Right ventricle myocardium superior (tissue), 1 donor: ENCODE measurements around the gene RTN4R. TPM values are rescaled to one million over a fixed set of nuclear protein-coding genes. Genes with fewer than 3 reads are reported as not detected.
A peak's percentile ranks its signal among the peaks of the same experiment; 100 is the strongest.

Experiments used
- ATAC-seq: fragments of 200-7000 bp; cut with Tn5 transposase; one replicate; pipeline ENCODE4 v1.9.1; 2020; ENCODE audit warnings: mild to moderate bottlenecking; ENCODE audit not compliant: poor library complexity
- DNase-seq: peaks from one replicate; pipeline ENCODE4 v3.0.0-alpha.2; 2020
- intact Hi-C: fragments of 100-400 bp; cut with DNase I; formaldehyde crosslinking; loops from one replicate; pipeline ENCODE4 v1.11.2; 2022
- microRNA-seq: library from miRNA; unstranded; fragments of <30 nt; microRNA quantifications from one replicate; pipeline ENCODE4 v1.2.0, GENCODE V29; 2020
- total RNA-seq: library from RNA; stranded (reverse); fragmentation: NEBNext Ultra II Directional; extraction: Animal tissue kit (Norgen Biotek cat#: 25700); gene quantifications from one replicate; pipeline ENCODE4 v1.2.1, GENCODE V29; 2021
- donor health status: DM: no; HTN: yes; CAD: no; lungs with severe emphysema.

RTN4R gene
- total RNA-seq, 1 donor from 2014 or later, result 0.75 TPM

GRCh38 chr22:20203142-20203551, 65.0 kb downstream of the RTN4R start:
- intact Hi-C loops, result no loop called here
- DNase-seq, result no peak
- peak; percentile 29 for ATAC-seq

GRCh38 chr22:20201837-20202392, 66.2 kb downstream of the RTN4R start:
- DNase-seq, result no peak
- intact Hi-C loops, result no loop called here
- ATAC-seq, result no peak

GRCh38 chr22:20199906-20200305, 68.2 kb downstream of the RTN4R start:
- intact Hi-C loops, result no loop called here
- ATAC-seq, result no peak
- DNase-seq, result no peak

- ATAC-seq (no peak), DNase-seq (no peak)
- intact Hi-C loops, result no loop called here
Measured at GRCh38 chr22:20199413-20199842, 68.7 kb downstream of the RTN4R start.

GRCh38 chr22:20198557-20199319, 69.4 kb downstream of the RTN4R start:
- DNase-seq (no peak), ATAC-seq (no peak)
- intact Hi-C loops, result no loop called here

- intact Hi-C loops, result no loop called here
- ATAC-seq (no peak), DNase-seq (no peak)
Measured at GRCh38 chr22:20197407-20198030, 70.6 kb downstream of the RTN4R start.

GRCh38 chr22:20196094-20196842, 71.8 kb downstream of the RTN4R start:
- intact Hi-C loops, result no loop called here
- DNase-seq (no peak), ATAC-seq (no peak)

GRCh38 chr22:20194681-20195593, 73.2 kb downstream of the RTN4R start:
- ATAC-seq (no peak), DNase-seq (no peak)
- intact Hi-C loops, result no loop called here

GRCh38 chr22:20193761-20194494, 74.2 kb downstream of the RTN4R start:
- intact Hi-C loops, result no loop called here

GRCh38 chr22:20192972-20193760, 75.0 kb downstream of the RTN4R start:
- ATAC-seq (no peak), DNase-seq (no peak)
- intact Hi-C loops, result no loop called here

More at GRCh38 chr22:20193761-20194494, 74.2 kb downstream of the RTN4R start:
- ATAC-seq (no peak), DNase-seq (no peak)

GRCh38 chr22:20192293-20192971, 75.7 kb downstream of the RTN4R start:
- ATAC-seq (no peak), DNase-seq (no peak)
- intact Hi-C loops, result no loop called here

- intact Hi-C loops, result no loop called here
- no peak for DNase-seq
- ATAC-seq, result no peak
Measured at GRCh38 chr22:20191803-20192202, 76.3 kb downstream of the RTN4R start.

Small RNA genes within 50 kb of the gene (microRNA-seq; reads per million reads assigned to microRNA genes)
- not detected for gene MIR1286

Other genes with a start within 250 kb of the RTN4R start
- 62.3 TPM for gene TANGO2, start 247.2 kb downstream of the RTN4R start, total RNA-seq
- gene DGCR8, start 188.1 kb downstream of the RTN4R start, total RNA-seq, result 15.4 TPM
- 32.7 TPM for gene RANBP1, start 152.2 kb downstream of the RTN4R start, total RNA-seq
- 21.9 TPM for gene TRMT2A, start 151.1 kb downstream of the RTN4R start, total RNA-seq
- gene ZDHHC8, start 136.5 kb downstream of the RTN4R start, total RNA-seq, result 39.2 TPM
- gene CCDC188, start 117.3 kb downstream of the RTN4R start, total RNA-seq, result 0.30 TPM
- 45.1 TPM for gene DGCR6L, start 51.7 kb upstream of the RTN4R start, total RNA-seq
- gene ZNF74, start 125.8 kb upstream of the RTN4R start, total RNA-seq, result 5.9 TPM
- gene SCARF2, start 169.5 kb upstream of the RTN4R start, total RNA-seq, result 2.6 TPM
- gene KLHL22, start 227.5 kb upstream of the RTN4R start, total RNA-seq, result 13.5 TPM
- 36.3 TPM for gene MED15, start 239.3 kb upstream of the RTN4R start, total RNA-seq